Left renal cortex interstitium (tissue), 4 donors: ENCODE results near the gene WEE1. TPM values are rescaled to one million over a fixed set of nuclear protein-coding genes. Genes with fewer than 3 reads are reported as not detected.

ENCODE experiments used
- DNase-seq, 4 donors: peaks; one replicate each; pipeline ENCODE4 v3.0.0-alpha.2; 2013; ENCODE audit warnings: low read depth in 4 of 4, low spot score in 2 of 4, missing footprints in 1 of 4
- polyA plus RNA-seq, 4 donors: library from polyadenylated mRNA; unstranded; fragments of 120-200 nt; gene quantifications; one replicate each; pipeline ENCODE4 v1.2.1, GENCODE V29; 2013; ENCODE audit not compliant: insufficient read length in 4 of 4

The WEE1 gene
- polyA plus RNA-seq, 4 donors, result 76.1 to 107 (median 92.2) TPM

- no peak for DNase-seq
These were observed 7.5 kb upstream of the WEE1 start for GRCh38 chr11:9565822-9566560.

GRCh38 chr11:9566561-9567063 lies 6.9 kb upstream of the WEE1 start:
- DNase-seq, result no peak

GRCh38 chr11:9567401-9567800 lies 6.1 kb upstream of the WEE1 start:
- DNase-seq, result no peak

GRCh38 chr11:9568161-9568853 lies 5.2 kb upstream of the WEE1 start:
- no peak for DNase-seq

- peak in 1 of 4 donors; percentile 87 for DNase-seq
These were observed 4.4 kb upstream of the WEE1 start for GRCh38 chr11:9568854-9569587.

GRCh38 chr11:9569588-9570164 lies 3.8 kb upstream of the WEE1 start:
- DNase-seq, result no peak

- DNase-seq, result no peak
These were observed 3.0 kb upstream of the WEE1 start for GRCh38 chr11:9570313-9571025.

GRCh38 chr11:9571071-9571762 lies 2.3 kb upstream of the WEE1 start:
- DNase-seq, result no peak

- no peak for DNase-seq
These were observed 1.7 kb upstream of the WEE1 start for GRCh38 chr11:9571763-9572115.

GRCh38 chr11:9573775-9574621 lies 528 bp downstream of the WEE1 start:
- no peak for DNase-seq

GRCh38 chr11:9574622-9575259 lies 1.3 kb downstream of the WEE1 start:
- DNase-seq, result no peak

GRCh38 chr11:9575260-9576240 lies 2.1 kb downstream of the WEE1 start:
- DNase-seq, result no peak

GRCh38 chr11:9576701-9577381 lies 3.4 kb downstream of the WEE1 start:
- DNase-seq, result no peak

- DNase-seq, result no peak
These were observed 4.1 kb downstream of the WEE1 start for GRCh38 chr11:9577556-9577955.

- DNase-seq, result no peak
These were observed 7.4 kb downstream of the WEE1 start for GRCh38 chr11:9580894-9581293.

- no peak for DNase-seq
These were observed 8.2 kb downstream of the WEE1 start for GRCh38 chr11:9581556-9582161.
